ENCODE results near the gene PHF10. TPM values are rescaled to one million over a fixed set of nuclear protein-coding genes. Genes with fewer than 3 reads are reported as not detected.
"Not testable (repeated sequence)": the region's sequence is repeated elsewhere in the genome, so short reads cannot be mapped to it uniquely, and the experiment has no call there.

Gene PHF10
- total RNA-seq, 2 donors from 2014 or later: 27.8 to 33.0 TPM

- intact Hi-C loops (cut with DNase I): no loop called here
- Histone ChIP-seq H3K27ac (no peak overlapping the region), H3K27me3 (no peaks in the 10 kb centered on the region), H3K4me1 (peaks cover 31% of the 10 kb centered on the region), H3K36me3 (replicated peaks in 1 of 2; ENCODE audit: insufficient read depth in 1 of 2, low read depth in 2 of 2) (no peaks in the 10 kb centered on the region), H3K9me3 (no peaks in the 10 kb centered on the region), H3K4me3 (no peak overlapping the region)
- WGBS, 2 donors: 61 to 76% methylated on average over 5 of the region's 5 CpGs
- DNase-seq (no peak), ATAC-seq (no peak)
- TF ChIP-seq CTCF (IDR thresholded peaks at IDR 0.05) (no peak), POLR2A (IDR thresholded peaks at IDR 0.05) (no peak)
Measured at GRCh38 chr6:169700296-169700695, 24.0 kb downstream of the PHF10 start.

- H3K9me3 ChIP-seq; H3K4me3 ChIP-seq; H3K4me1 ChIP-seq; ATAC-seq; H3K27me3 ChIP-seq; intact Hi-C loops (cut with DNase I); H3K27ac ChIP-seq; H3K36me3 ChIP-seq (replicated peaks in 1 of 2; ENCODE audit: insufficient read depth in 1 of 2, low read depth in 2 of 2): not testable (repeated sequence)
- DNase-seq: peak in 1 of 4 donors; percentile 19
- 76 to 91% methylated on average over 10 of the region's 10 CpGs for WGBS, 2 donors
- peak in 1 of 7 experiments; percentile 15 for TF ChIP-seq CTCF (IDR thresholded peaks at IDR 0.05)
Measured at GRCh38 chr6:169697115-169697514, 27.2 kb downstream of the PHF10 start.

GRCh38 chr6:169695131-169695530, 29.2 kb downstream of the PHF10 start:
- H3K4me3 ChIP-seq: no peak overlapping the region
- WGBS, 2 donors: 91 to 96% methylated on average over 5 of the region's 5 CpGs
- H3K27ac ChIP-seq: no peak overlapping the region
- TF ChIP-seq CTCF (IDR thresholded peaks at IDR 0.05) (no peak), POLR2A (IDR thresholded peaks at IDR 0.05) (no peak)
- ATAC-seq: no peak
- intact Hi-C loops (cut with DNase I): no loop called here
- no peaks in the 10 kb centered on the region for H3K9me3 ChIP-seq
- H3K27me3 ChIP-seq: no peaks in the 10 kb centered on the region
- no peaks in the 10 kb centered on the region for H3K4me1 ChIP-seq
- no peaks in the 10 kb centered on the region for H3K36me3 ChIP-seq (replicated peaks in 1 of 2; ENCODE audit: insufficient read depth in 1 of 2, low read depth in 2 of 2)
- no peak for DNase-seq

GRCh38 chr6:169692516-169692915, 31.8 kb downstream of the PHF10 start:
- TF ChIP-seq POLR2A (IDR thresholded peaks at IDR 0.05): no peak
- no peak for TF ChIP-seq CTCF (IDR thresholded peaks at IDR 0.05)
- Histone ChIP-seq H3K4me3 (no peak overlapping the region), H3K4me1 (no peaks in the 10 kb centered on the region), H3K27ac (no peak overlapping the region), H3K36me3 (replicated peaks in 1 of 2; ENCODE audit: insufficient read depth in 1 of 2, low read depth in 2 of 2) (no peaks in the 10 kb centered on the region), H3K27me3 (no peaks in the 10 kb centered on the region), H3K9me3 (no peaks in the 10 kb centered on the region)
- ATAC-seq (no peak), DNase-seq (no peak)
- 91 to 92% methylated on average over 3 of the region's 3 CpGs for WGBS, 2 donors
- intact Hi-C loops (cut with DNase I): no loop called here

GRCh38 chr6:169691260-169691659, 33.0 kb downstream of the PHF10 start:
- Histone ChIP-seq H3K36me3 (replicated peaks in 1 of 2; ENCODE audit: insufficient read depth in 1 of 2, low read depth in 2 of 2) (no peaks in the 10 kb centered on the region), H3K4me1 (no peaks in the 10 kb centered on the region), H3K27me3 (no peaks in the 10 kb centered on the region), H3K27ac (no peak overlapping the region), H3K4me3 (no peak overlapping the region), H3K9me3 (no peaks in the 10 kb centered on the region)
- TF ChIP-seq POLR2A (IDR thresholded peaks at IDR 0.05) (no peak), CTCF (IDR thresholded peaks at IDR 0.05) (no peak)
- DNase-seq (no peak), ATAC-seq (no peak)
- intact Hi-C loops (cut with DNase I): no loop called here
- WGBS, 2 donors: 91 to 100% methylated on average over 2 of the region's 2 CpGs
